NCI-H2171 treated with DMSO at 0.1 percent for 48 hours (cell line): Measurements from ENCODE around the gene RPTOR.
"Not testable (repeated sequence)": the region's sequence is repeated elsewhere in the genome, so short reads cannot be mapped to it uniquely, and the experiment has no call there.

Experiments used
- DNase-seq: peaks from one replicate; lab custom pipeline; 2025; lab: John Stamatoyannopoulos, UW

RPTOR gene

GRCh38 chr17:80720610-80721577 is 176.3 kb downstream of the RPTOR start:
- peak; percentile 74 for DNase-seq

- no peak for DNase-seq
These were observed 178.0 kb downstream of the RPTOR start for GRCh38 chr17:80722661-80723060.

GRCh38 chr17:80724775-80725266 is 180.2 kb downstream of the RPTOR start:
- no peak for DNase-seq

- DNase-seq, result no peak
These were observed 180.9 kb downstream of the RPTOR start for GRCh38 chr17:80725517-80725916.

- DNase-seq, result no peak
These were observed 182.1 kb downstream of the RPTOR start for GRCh38 chr17:80726558-80727408.

GRCh38 chr17:80727409-80727755 is 182.7 kb downstream of the RPTOR start:
- no peak for DNase-seq

GRCh38 chr17:80729016-80729415 is 184.4 kb downstream of the RPTOR start:
- no peak for DNase-seq

- no peak for DNase-seq
These were observed 185.1 kb downstream of the RPTOR start for GRCh38 chr17:80729761-80730160.

GRCh38 chr17:80730739-80731138 is 186.1 kb downstream of the RPTOR start:
- DNase-seq, result peak; percentile 15

GRCh38 chr17:80731323-80731722 is 186.7 kb downstream of the RPTOR start:
- DNase-seq, result no peak

GRCh38 chr17:80732268-80732667 is 187.6 kb downstream of the RPTOR start:
- no peak for DNase-seq

- DNase-seq, result no peak
These were observed 192.7 kb downstream of the RPTOR start for GRCh38 chr17:80737106-80738019.

- no peak for DNase-seq
These were observed 193.6 kb downstream of the RPTOR start for GRCh38 chr17:80738020-80738808.

- DNase-seq, result no peak
These were observed 194.5 kb downstream of the RPTOR start for GRCh38 chr17:80738987-80739730.

- no peak for DNase-seq
These were observed 195.5 kb downstream of the RPTOR start for GRCh38 chr17:80740141-80740540.

GRCh38 chr17:80742091-80742490 is 197.5 kb downstream of the RPTOR start:
- DNase-seq, result no peak

- DNase-seq, result no peak
These were observed 198.0 kb downstream of the RPTOR start for GRCh38 chr17:80742581-80743180.

- no peak for DNase-seq
These were observed 198.6 kb downstream of the RPTOR start for GRCh38 chr17:80743181-80743771.

GRCh38 chr17:80743973-80744372 is 199.3 kb downstream of the RPTOR start:
- not testable (repeated sequence) for DNase-seq
